ENCODE data around the gene PRKG1. TPM values are rescaled to one million over a fixed set of nuclear protein-coding genes. Genes with fewer than 3 reads are reported as not detected.
A peak's percentile ranks its signal among the peaks of the same experiment; 100 is the strongest.

Gene PRKG1
- total and polyA plus RNA-seq, 2 of the 8 experiments (the other 6 are each of a cell fraction or from before 2014, with no cell fraction given): 4.2 to 15.2 TPM

- Histone ChIP-seq H3K9me3 (ENCODE audit: insufficient read depth in 2 of 2, low read depth in 1 of 2, low read length in 1 of 2) (no peaks in the 10 kb centered on the region), H3K4me2 (ENCODE audit: insufficient read depth in 1 of 2, low read depth in 2 of 2, low read length in 2 of 2) (no peak overlapping the region), H4K91ac (replicated peaks; ENCODE audit: insufficient read length, low read length) (no peak overlapping the region), H2AK5ac (ENCODE audit: low read depth, low read length) (no peak overlapping the region), H3K56ac (replicated peaks; ENCODE audit: insufficient read length, low read depth, low read length) (no peak overlapping the region), H3K79me2 (ENCODE audit: control insufficient read depth in 1 of 2, insufficient read depth in 2 of 2, low read length in 2 of 2) (no peaks in the 10 kb centered on the region), H3K4me3 (ENCODE audit: extremely low read depth in 1 of 4, insufficient read depth in 2 of 4, low read depth in 3 of 4, low read length in 4 of 4) (no peak overlapping the region), H2AFZ (ENCODE audit: low read length) (no peak overlapping the region), H3K23ac (ENCODE audit: insufficient read length) (no peak overlapping the region), H4K20me1 (replicated peaks in 1 of 2; ENCODE audit: control insufficient read depth in 1 of 2, insufficient read depth in 2 of 2, low read length in 2 of 2) (no peaks in the 10 kb centered on the region), H2BK15ac (ENCODE audit: low read length) (no peak overlapping the region), H2BK20ac (ENCODE audit: low read length) (no peak overlapping the region), H3K9ac (replicated peaks in 1 of 4; ENCODE audit: extremely low read depth in 1 of 4, low read depth in 3 of 4, low read length in 3 of 4) (no peak overlapping the region), H4K5ac (ENCODE audit: insufficient read length, low read depth, low read length) (no peak overlapping the region), H2BK120ac (replicated peaks; ENCODE audit: low read depth, low read length) (no peak overlapping the region), H3K27me3 (replicated peaks in 1 of 4; ENCODE audit: control insufficient read depth in 3 of 4, extremely low read depth in 1 of 4, insufficient read depth in 3 of 4, low read length in 3 of 4) (no peaks in the 10 kb centered on the region), H3K36me3 (ENCODE audit: control insufficient read depth in 2 of 4, insufficient read depth in 4 of 4, low read length in 3 of 4) (no peaks in the 10 kb centered on the region), H3K23me2 (ENCODE audit: low read depth, low read length) (no peaks in the 10 kb centered on the region), H3K14ac (ENCODE audit: insufficient read length) (no peak overlapping the region), H3K79me1 (ENCODE audit: low read depth, low read length) (no peaks in the 10 kb centered on the region), H2BK12ac (ENCODE audit: low read depth, low read length) (no peak overlapping the region), H3K4ac (replicated peaks; ENCODE audit: insufficient read length, low read depth, low read length) (no peak overlapping the region), H3K4me1 (replicated peaks in 1 of 4; ENCODE audit: control insufficient read depth in 3 of 4, insufficient read depth in 4 of 4, low read length in 3 of 4) (no peaks in the 10 kb centered on the region), H3K27ac (ENCODE audit: low read depth, low read length) (no peak overlapping the region), H2BK5ac (ENCODE audit: low read depth, low read length) (no peak overlapping the region), H3K18ac (ENCODE audit: extremely low read depth, low read length) (no peak overlapping the region), H4K8ac (ENCODE audit: extremely low read depth, insufficient read depth, low read length) (no peak overlapping the region)
- WGBS, 2 experiments (ENCODE audit: extremely low coverage in 1 of 2, insufficient coverage in 1 of 2, insufficient read length in 1 of 2, insufficient replicate concordance in 2 of 2, low coverage in 1 of 2, low lambda C conversion rate in 2 of 2, missing lambda C conversion rate in 1 of 2): 91% methylated on average over 4 of the region's 4 CpGs; no CpG with 5 or more reads in 1 of the 2 experiments
- POLR2A ChIA-PET (ENCODE audit: partially characterized antibody): no interaction called here
- CTCF ChIA-PET (ENCODE audit: partially characterized antibody): no interaction called here
- TF ChIP-seq SRF (IDR thresholded peaks at IDR 0.05; ENCODE audit: low read depth, low read length) (no peak), SUZ12 (IDR thresholded peaks at IDR 0.05; ENCODE audit: low read length) (no peak), NANOG (IDR thresholded peaks at IDR 0.05; ENCODE audit: insufficient read depth, low read depth, low read length, poor library complexity, severe bottlenecking) (no peak), JUN (IDR thresholded peaks at IDR 0.05; ENCODE audit: low read depth, low read length) (no peak), RNF2 (IDR thresholded peaks at IDR 0.05; ENCODE audit: borderline replicate concordance, low read depth, low read length, missing control alignments, poor library complexity, severe bottlenecking) (no peak), SP4 (IDR thresholded peaks at IDR 0.05; ENCODE audit: low read length) (no peak), POLR2AphosphoS5 (IDR thresholded peaks at IDR 0.05; ENCODE audit: low read depth, low read length) (no peak), KDM1A (IDR thresholded peaks at IDR 0.05; ENCODE audit: borderline replicate concordance, low read length) (no peak), BCL11A (IDR thresholded peaks at IDR 0.05; ENCODE audit: low read depth in 2 of 2, low read length in 2 of 2) (no peak), TBP (IDR thresholded peaks at IDR 0.05; ENCODE audit: low read depth, low read length) (no peak)
- peak; percentile 24 for FAIRE-seq
- no peak for DNase-seq (ENCODE audit: low read depth in 1 of 2, low spot score in 2 of 2)
These were observed 858.2 kb downstream of the PRKG1 start for GRCh38 chr10:51932530-51932929.

All from H1 (cell line).